CD8-positive, alpha-beta memory T cell (primary cell): Measurements from ENCODE around the gene PLLP. TPM values are rescaled to one million over a fixed set of nuclear protein-coding genes. Genes with fewer than 3 reads are reported as not detected.
"Not testable (repeated sequence)": the region's sequence is repeated elsewhere in the genome, so short reads cannot be mapped to it uniquely, and the experiment has no call there.

Experiments used
- CTCF ChIA-PET: fragments of 350-600 bp; sonication (Branson Sonifier 250); formaldehyde crosslinking; loops from one replicate; lab custom pipeline; 2021; ENCODE audit warnings: antibody characterized with exemption; lab: Charles Lee
- POLR2A ChIA-PET: fragments of 350-600 bp; sonication (Branson Sonifier 250); formaldehyde crosslinking; loops from one replicate; lab custom pipeline; 2021; ENCODE audit warnings: antibody characterized with exemption; lab: Charles Lee
- DNase-seq, 5 donors: peaks; one replicate each; pipeline versions ENCODE4 v3.0.0 to v3.0.0-alpha.2; 2020 to 2022; ENCODE audit warnings: mixed read lengths in 1 of 5
- H3K27ac ChIP-seq: one replicate; pipeline ENCODE4 v1.7.0; 2013; ENCODE audit warnings: low read depth, mild to moderate bottlenecking, low read length, moderate library complexity
- H3K27me3 ChIP-seq: 2 replicates; pipeline ENCODE4 v1.7.0; 2013; ENCODE audit warnings: low read length, mild to moderate bottlenecking; ENCODE audit not compliant: insufficient read depth, poor library complexity, severe bottlenecking
- H3K36me3 ChIP-seq: 2 replicates; pipeline ENCODE4 v1.7.0; 2013; ENCODE audit warnings: mild to moderate bottlenecking, low read length, moderate library complexity; ENCODE audit not compliant: insufficient read depth
- H3K4me1 ChIP-seq: 2 replicates; pipeline ENCODE4 v1.7.0; 2013; ENCODE audit warnings: mild to moderate bottlenecking, low read length, moderate library complexity; ENCODE audit not compliant: insufficient read depth
- H3K4me3 ChIP-seq: 2 replicates; pipeline ENCODE4 v1.7.0; 2013; ENCODE audit warnings: mild to moderate bottlenecking, low read length
- H3K9me3 ChIP-seq: 2 replicates; pipeline ENCODE4 v1.7.0; 2013; ENCODE audit warnings: mild to moderate bottlenecking, low read length
- H3K27ac Mint-ChIP-seq, 8 donors: one replicate each; pipeline ENCODE4 v1.8.0; 2020 to 2021; ENCODE audit warnings: mixed read lengths in 8 of 8, mild to moderate bottlenecking in 6 of 8, inconsistent platforms in 3 of 8, moderate library complexity in 3 of 8
- H3K27me3 Mint-ChIP-seq, 2 donors: one replicate each; pipeline ENCODE4 v1.8.0; 2020 to 2021; ENCODE audit warnings: mixed read lengths in 2 of 2, mild to moderate bottlenecking in 1 of 2, moderate library complexity in 1 of 2
- H3K36me3 Mint-ChIP-seq, 3 donors: one replicate each; pipeline ENCODE4 v1.8.0; 2020 to 2021; ENCODE audit warnings: mixed read lengths in 3 of 3, inconsistent platforms in 1 of 3, mild to moderate bottlenecking in 1 of 3
- H3K4me1 Mint-ChIP-seq, 3 donors: one replicate each; pipeline ENCODE4 v1.8.0; 2020 to 2021; ENCODE audit warnings: mixed read lengths in 3 of 3, inconsistent platforms in 1 of 3, mild to moderate bottlenecking in 1 of 3
- H3K4me3 Mint-ChIP-seq, 7 donors: one replicate each; pipeline ENCODE4 v1.8.0; 2020 to 2021; ENCODE audit warnings: mixed read lengths in 7 of 7, mild to moderate bottlenecking in 6 of 7, moderate library complexity in 4 of 7, inconsistent platforms in 2 of 7
- H3K9me3 Mint-ChIP-seq, 5 donors: one replicate each; pipeline ENCODE4 v1.8.0; 2020 to 2022; ENCODE audit warnings: mixed read lengths in 5 of 5, mild to moderate bottlenecking in 3 of 5, moderate library complexity in 2 of 5, inconsistent platforms in 1 of 5
- polyA plus RNA-seq: library from polyadenylated mRNA; unstranded; fragments of 300-500 nt; fragmentation: Illumina TruSeq; gene quantifications from one replicate; pipeline ENCODE4 v1.2.3, GENCODE V29; 2021
- total RNA-seq, 2 experiments: library from RNA; stranded (reverse); gene quantifications; one replicate each; pipeline ENCODE4 v1.2.3, GENCODE V29; 2021

Gene PLLP
- total and polyA plus RNA-seq, 3 experiments from 2014 or later = 0.49 to 0.72 TPM; not detected in 1

GRCh38 chr16:57267343-57267742, 17.1 kb downstream of the PLLP start:
- not testable (repeated sequence) for H3K27me3 Mint-ChIP-seq, H3K9me3 ChIP-seq, H3K27ac ChIP-seq, H3K36me3 ChIP-seq, H3K4me3 ChIP-seq, H3K27me3 ChIP-seq, H3K36me3 Mint-ChIP-seq, H3K9me3 Mint-ChIP-seq
- Mint-ChIP-seq H3K4me1 (peaks cover 13 to 31% (median 23%) of the 10 kb centered on the region in 3 donors), H3K4me3 (peak overlapping the region in 3 of 7 donors; percentile 8 to 43 (median 32)), H3K27ac (peak overlapping the region; percentile 26 to 85 (median 70))
- peaks cover 52% of the 10 kb centered on the region for H3K4me1 ChIP-seq
- peak in 1 of 5 donors; percentile 56 for DNase-seq
- ChIA-PET POLR2A (interaction anchor here (0.7 to 0.9 kb wide), 2 partner anchors 22 to 621 kb away, joined by 3 to 6 read pairs; partner anchors contain the start of gene ARL2BP), CTCF (interaction anchor here (1.0 kb wide), 1 partner anchor 33 kb away, joined by 3 read pairs; no protein-coding TSS in a partner anchor)

- CTCF ChIA-PET = interaction anchor here (1.0 kb wide), 1 partner anchor 34 kb away, joined by 3 read pairs; no protein-coding TSS in a partner anchor
Observed at GRCh38 chr16:57266531-57267260, 17.8 kb downstream of the PLLP start.

GRCh38 chr16:57265850-57266530, 18.5 kb downstream of the PLLP start:
- Mint-ChIP-seq H3K27ac (peak overlapping the region; percentile 26 to 88 (median 70)), H3K27me3 (no peaks in the 10 kb centered on the region), H3K36me3 (no peaks in the 10 kb centered on the region), H3K4me3 (peak overlapping the region in 3 of 7 donors; percentile 4 to 44 (median 33)), H3K4me1 (peaks cover 13 to 31% (median 23%) of the 10 kb centered on the region in 3 donors), H3K9me3 (no peaks in the 10 kb centered on the region)
- H3K27me3 ChIP-seq = no peaks in the 10 kb centered on the region
- CTCF ChIA-PET = no interaction called here
- peak overlapping the region; percentile 21 for H3K27ac ChIP-seq
- H3K9me3 ChIP-seq = no peaks in the 10 kb centered on the region
- no peak for DNase-seq
- peak overlapping the region; percentile 26 for H3K4me3 ChIP-seq
- H3K4me1 ChIP-seq = peaks cover 52% of the 10 kb centered on the region
- POLR2A ChIA-PET = no interaction called here
- H3K36me3 ChIP-seq = no peaks in the 10 kb centered on the region

More at GRCh38 chr16:57266531-57267260, 17.8 kb downstream of the PLLP start:
- no peaks in the 10 kb centered on the region for H3K36me3 Mint-ChIP-seq
- peaks cover 13 to 31% (median 23%) of the 10 kb centered on the region in 3 donors for H3K4me1 Mint-ChIP-seq
- peak in 2 of 5 donors; percentile 33 to 81 for DNase-seq
- Histone ChIP-seq H3K4me3 (peak overlapping the region; percentile 26), H3K9me3 (no peaks in the 10 kb centered on the region), H3K36me3 (no peaks in the 10 kb centered on the region), H3K27ac (peak overlapping the region; percentile 21), H3K4me1 (peaks cover 52% of the 10 kb centered on the region), H3K27me3 (no peaks in the 10 kb centered on the region)
- peak overlapping the region; percentile 26 to 88 (median 75) for H3K27ac Mint-ChIP-seq
- no peaks in the 10 kb centered on the region for H3K9me3 Mint-ChIP-seq
- H3K4me3 Mint-ChIP-seq = peak overlapping the region in 4 of 7 donors; percentile 15 to 44 (median 38)
- H3K27me3 Mint-ChIP-seq = no peaks in the 10 kb centered on the region
- POLR2A ChIA-PET = interaction anchor here (0.9 kb wide), 1 partner anchor 21 kb away, joined by 3 read pairs; the partner anchor contains the start of gene ARL2BP

DNA sequence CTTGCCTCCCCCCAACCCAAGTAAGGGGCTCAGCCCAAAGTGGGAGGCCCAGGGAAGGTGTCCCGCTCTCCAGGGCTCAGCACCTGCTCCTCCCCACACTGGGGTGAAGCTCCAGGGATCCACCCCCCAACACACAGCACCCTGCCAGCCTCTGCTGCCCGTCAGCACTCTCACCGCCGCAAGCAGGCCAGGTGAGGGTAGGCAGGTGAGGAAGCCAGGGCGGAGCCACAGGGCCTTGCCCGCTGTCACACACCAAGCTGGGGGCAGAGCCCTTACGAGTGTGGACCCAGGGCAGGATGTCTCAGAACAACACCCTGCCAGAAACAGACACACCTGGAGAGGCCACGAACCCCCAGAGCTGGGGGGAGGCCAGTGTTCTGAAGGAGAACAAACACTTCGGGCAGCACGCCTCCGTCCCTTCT, 19.5 kb downstream of the PLLP start:
- DNase-seq = peak in 1 of 5 donors; percentile 43
- Mint-ChIP-seq H3K27me3 (no peaks in the 10 kb centered on the region), H3K9me3 (no peaks in the 10 kb centered on the region), H3K36me3 (no peaks in the 10 kb centered on the region), H3K27ac (peak overlapping the region in 3 of 8 donors; percentile 5 to 81 (median 50)), H3K4me3 (no peak overlapping the region), H3K4me1 (peaks cover 19 to 40% (median 29%) of the 10 kb centered on the region in 3 donors)
- no peak overlapping the region for H3K4me3 ChIP-seq
- ChIA-PET POLR2A (no interaction called here), CTCF (interaction anchor here (0.9 kb wide), 1 partner anchor 181 kb away, joined by 3 read pairs; no protein-coding TSS in a partner anchor)
- peaks cover 60% of the 10 kb centered on the region for H3K4me1 ChIP-seq
- H3K36me3 ChIP-seq = no peaks in the 10 kb centered on the region
- H3K27me3 ChIP-seq = no peaks in the 10 kb centered on the region
- no peaks in the 10 kb centered on the region for H3K9me3 ChIP-seq
- H3K27ac ChIP-seq = no peak overlapping the region

GRCh38 chr16:57264381-57264780, 20.1 kb downstream of the PLLP start:
- no peaks in the 10 kb centered on the region for H3K27me3 Mint-ChIP-seq
- Histone ChIP-seq H3K4me3 (no peak overlapping the region), H3K27me3 (no peaks in the 10 kb centered on the region), H3K9me3 (no peaks in the 10 kb centered on the region), H3K27ac (no peak overlapping the region), H3K4me1 (peaks cover 62% of the 10 kb centered on the region), H3K36me3 (no peaks in the 10 kb centered on the region)
- ChIA-PET POLR2A (no interaction called here), CTCF (interaction anchor here (0.9 kb wide), 1 partner anchor 180 kb away, joined by 3 read pairs; no protein-coding TSS in a partner anchor)
- no peak for DNase-seq
- H3K4me3 Mint-ChIP-seq = no peak overlapping the region
- H3K36me3 Mint-ChIP-seq = no peaks in the 10 kb centered on the region
- no peaks in the 10 kb centered on the region for H3K9me3 Mint-ChIP-seq
- peak overlapping the region in 2 of 8 donors; percentile 42 to 57 for H3K27ac Mint-ChIP-seq
- H3K4me1 Mint-ChIP-seq = peaks cover 19 to 45% (median 30%) of the 10 kb centered on the region in 3 donors

- H3K9me3 ChIP-seq = no peaks in the 10 kb centered on the region
- no peak for DNase-seq
- Mint-ChIP-seq H3K36me3 (no peaks in the 10 kb centered on the region), H3K27ac (peak overlapping the region in 2 of 8 donors; percentile 42 to 57), H3K4me1 (peaks cover 19 to 45% (median 30%) of the 10 kb centered on the region in 3 donors), H3K27me3 (no peaks in the 10 kb centered on the region), H3K9me3 (no peaks in the 10 kb centered on the region), H3K4me3 (no peak overlapping the region)
- H3K27me3 ChIP-seq = no peaks in the 10 kb centered on the region
- POLR2A ChIA-PET = no interaction called here
- H3K27ac ChIP-seq = no peak overlapping the region
- H3K4me1 ChIP-seq = peaks cover 56% of the 10 kb centered on the region
- CTCF ChIA-PET = interaction anchor here (0.9 to 1.7 kb wide), 2 partner anchors 17 to 180 kb away, joined by 3 read pairs; no protein-coding TSS in a partner anchor
- H3K4me3 ChIP-seq = no peak overlapping the region
- no peaks in the 10 kb centered on the region for H3K36me3 ChIP-seq
Observed at GRCh38 chr16:57263541-57264351, 20.7 kb downstream of the PLLP start.

- Histone ChIP-seq H3K27ac (no peak overlapping the region), H3K4me3 (no peak overlapping the region), H3K9me3 (no peaks in the 10 kb centered on the region), H3K36me3 (no peaks in the 10 kb centered on the region), H3K4me1 (peaks cover 48% of the 10 kb centered on the region), H3K27me3 (no peaks in the 10 kb centered on the region)
- H3K27ac Mint-ChIP-seq = peak overlapping the region in 1 of 8 donors; percentile 58
- no peaks in the 10 kb centered on the region for H3K27me3 Mint-ChIP-seq
- H3K4me3 Mint-ChIP-seq = no peak overlapping the region
- POLR2A ChIA-PET = no interaction called here
- no peaks in the 10 kb centered on the region for H3K9me3 Mint-ChIP-seq
- CTCF ChIA-PET = interaction anchor here (1.7 kb wide), 1 partner anchor 18 kb away, joined by 3 read pairs; no protein-coding TSS in a partner anchor
- no peaks in the 10 kb centered on the region for H3K36me3 Mint-ChIP-seq
- no peak for DNase-seq
- peaks cover 17 to 40% (median 25%) of the 10 kb centered on the region in 3 donors for H3K4me1 Mint-ChIP-seq
Observed at GRCh38 chr16:57262841-57263540, 21.5 kb downstream of the PLLP start.
